Uterus (tissue), 4 donors: ENCODE measurements around the gene SLC39A11. TPM values are rescaled to one million over a fixed set of nuclear protein-coding genes. Genes with fewer than 3 reads are reported as not detected.

ENCODE experiments used
- DNase-seq, 2 donors: peaks; one replicate each; pipeline ENCODE4 v3.0.0-alpha.2; 2019 to 2020
- H3K27ac ChIP-seq, 2 donors: fragments of 200-600 bp; sonication (generic); 1 replicate in 1 of 2; 2 replicates in 1 of 2; pipeline ENCODE4 v1.5.1; 2016 to 2018
- H3K27me3 ChIP-seq, 2 donors: fragments of 200-600 bp; sonication (generic); one replicate each; pipeline ENCODE4 v1.5.1; 2018 to 2019; ENCODE audit warnings: control low read depth in 1 of 2
- H3K36me3 ChIP-seq, 2 donors: fragments of 200-600 bp; sonication (generic); one replicate each; pipeline ENCODE4 v1.5.1; 2019; ENCODE audit warnings: control low read depth in 1 of 2
- H3K4me1 ChIP-seq, 2 donors: fragments of 200-600 bp; sonication (generic); one replicate each; pipeline ENCODE4 v1.5.1; 2018 to 2019; ENCODE audit warnings: control low read depth in 1 of 2
- H3K4me3 ChIP-seq, 2 donors: fragments of 200-600 bp; sonication (generic); 1 replicate in 1 of 2; 2 replicates in 1 of 2; pipeline ENCODE4 v1.5.1; 2018 to 2019; ENCODE audit warnings: mild to moderate bottlenecking in 1 of 2
- H3K9me3 ChIP-seq, 2 donors: fragments of 200-600 bp; sonication (generic); one replicate each; pipeline ENCODE4 v1.5.1; 2019; ENCODE audit warnings: control low read depth in 1 of 2
- POLR2A ChIP-seq, 2 donors: fragments of 450-650 bp; IDR thresholded peaks; one replicate each; pipeline ENCODE4 v1.6.1; 2016; ENCODE audit warnings: antibody characterized with exemption in 2 of 2, mild to moderate bottlenecking in 1 of 2, moderate library complexity in 1 of 2
- intact Hi-C: fragments of 100-400 bp; cut with DNase I; formaldehyde crosslinking; loops from one replicate; pipeline ENCODE4 v1.15.1; 2023; ENCODE audit warnings: low total_unique reads
- total RNA-seq, 4 donors: library from RNA; depleted of rRNA in 3 of 4; stranded (reverse); fragments of >200 nt in 3 of 4; gene quantifications; one replicate each; pipeline versions ENCODE4 v1.1.0 to v1.2.4, GENCODE V29; 2014 to 2023
- TF ChIP-seq, protein P1 (sequence below), 4 experiments: fragments of 200-600 bp in 2 of 4; fragments of 450-650 bp in 2 of 4; sonication (generic) in 2 of 4; IDR thresholded peaks; one replicate each; pipeline ENCODE4 v1.5.1; 2016 to 2019; ENCODE audit warnings: antibody characterized with exemption in 4 of 4, mild to moderate bottlenecking in 2 of 4, moderate library complexity in 1 of 4
- donor health status: DM: yes; HTN: yes; CAD: no.

SLC39A11 gene
- total RNA-seq, 4 donors from 2014 or later: 5.4 to 56.2 (median 21.0) TPM

DNA sequence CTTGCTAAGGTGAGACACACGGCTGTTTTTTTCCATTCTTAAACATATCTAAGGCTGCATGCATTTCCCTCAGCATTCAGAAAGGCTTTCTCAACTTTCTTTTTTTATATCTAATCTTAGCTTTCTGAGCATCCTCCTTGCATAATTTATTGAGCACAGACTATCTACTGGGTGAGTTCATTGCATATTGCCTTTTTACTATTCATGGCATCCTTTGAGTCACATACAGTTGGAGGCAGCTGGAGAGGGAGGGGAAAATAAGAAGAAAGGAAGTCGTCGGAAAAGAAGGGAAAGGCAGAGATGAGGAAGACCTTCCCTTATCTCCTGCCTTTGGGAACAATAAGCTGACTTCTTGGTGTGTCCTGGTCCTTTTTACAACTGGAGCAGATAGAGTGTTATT, 468.3 kb downstream of the SLC39A11 start:
- H3K27me3 ChIP-seq: no peaks in the 10 kb centered on the region
- no peaks in the 10 kb centered on the region for H3K36me3 ChIP-seq
- H3K4me3 ChIP-seq: no peak overlapping the region
- H3K4me1 ChIP-seq: no peaks in the 10 kb centered on the region
- H3K27ac ChIP-seq: no peak overlapping the region
- H3K9me3 ChIP-seq: no peaks in the 10 kb centered on the region
- DNase-seq: no peak
- TF ChIP-seq, protein P1, sequence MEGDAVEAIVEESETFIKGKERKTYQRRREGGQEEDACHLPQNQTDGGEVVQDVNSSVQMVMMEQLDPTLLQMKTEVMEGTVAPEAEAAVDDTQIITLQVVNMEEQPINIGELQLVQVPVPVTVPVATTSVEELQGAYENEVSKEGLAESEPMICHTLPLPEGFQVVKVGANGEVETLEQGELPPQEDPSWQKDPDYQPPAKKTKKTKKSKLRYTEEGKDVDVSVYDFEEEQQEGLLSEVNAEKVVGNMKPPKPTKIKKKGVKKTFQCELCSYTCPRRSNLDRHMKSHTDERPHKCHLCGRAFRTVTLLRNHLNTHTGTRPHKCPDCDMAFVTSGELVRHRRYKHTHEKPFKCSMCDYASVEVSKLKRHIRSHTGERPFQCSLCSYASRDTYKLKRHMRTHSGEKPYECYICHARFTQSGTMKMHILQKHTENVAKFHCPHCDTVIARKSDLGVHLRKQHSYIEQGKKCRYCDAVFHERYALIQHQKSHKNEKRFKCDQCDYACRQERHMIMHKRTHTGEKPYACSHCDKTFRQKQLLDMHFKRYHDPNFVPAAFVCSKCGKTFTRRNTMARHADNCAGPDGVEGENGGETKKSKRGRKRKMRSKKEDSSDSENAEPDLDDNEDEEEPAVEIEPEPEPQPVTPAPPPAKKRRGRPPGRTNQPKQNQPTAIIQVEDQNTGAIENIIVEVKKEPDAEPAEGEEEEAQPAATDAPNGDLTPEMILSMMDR (IDR thresholded peaks at IDR 0.05): no peak
- TF ChIP-seq POLR2A (IDR thresholded peaks at IDR 0.05): no peak
- intact Hi-C loops: no loop called here

DNA sequence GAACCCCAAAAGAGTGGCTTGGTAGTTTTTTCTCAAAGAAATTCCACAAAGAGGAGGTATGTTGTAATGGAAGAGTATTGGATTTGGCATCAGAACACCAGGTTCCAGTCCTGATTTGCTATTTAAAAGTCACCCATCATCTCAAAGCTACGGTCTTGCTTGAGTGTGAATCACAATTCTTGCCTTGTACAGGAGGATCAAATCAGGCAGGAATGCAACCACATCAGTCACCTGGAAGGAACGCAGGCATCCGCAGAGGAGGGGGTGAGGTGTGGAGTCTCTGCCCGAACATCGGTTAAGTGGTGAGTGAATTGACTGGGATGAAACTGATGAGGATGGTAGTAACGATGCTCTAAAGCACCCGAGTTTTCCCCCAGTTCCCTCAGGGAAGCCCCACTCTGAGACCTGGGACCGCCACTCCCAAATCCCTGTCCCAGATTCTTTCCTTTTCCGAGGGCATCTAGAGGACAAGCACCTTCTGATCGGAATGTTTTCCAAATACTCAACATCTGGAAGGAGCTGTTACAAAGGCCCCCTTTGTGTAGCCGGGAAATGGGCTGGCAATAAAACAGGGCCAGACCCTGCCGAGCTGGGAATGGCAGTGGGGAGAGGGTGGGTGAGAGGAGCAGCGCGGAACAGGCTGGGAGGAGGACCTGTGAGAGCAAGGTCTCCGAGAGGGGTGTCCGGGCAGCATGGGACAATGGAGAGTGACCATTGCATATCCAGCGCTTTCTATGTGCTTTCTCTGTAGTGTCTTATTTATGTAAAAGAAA, 469.6 kb downstream of the SLC39A11 start:
- no peaks in the 10 kb centered on the region for H3K4me1 ChIP-seq
- H3K9me3 ChIP-seq: no peaks in the 10 kb centered on the region
- TF ChIP-seq POLR2A (IDR thresholded peaks at IDR 0.05): no peak
- TF ChIP-seq, protein P1 (IDR thresholded peaks at IDR 0.05): no peak
- intact Hi-C loops: no loop called here
- no peaks in the 10 kb centered on the region for H3K36me3 ChIP-seq
- no peak overlapping the region for H3K4me3 ChIP-seq
- H3K27me3 ChIP-seq: no peaks in the 10 kb centered on the region
- no peak for DNase-seq
- no peak overlapping the region for H3K27ac ChIP-seq

DNA sequence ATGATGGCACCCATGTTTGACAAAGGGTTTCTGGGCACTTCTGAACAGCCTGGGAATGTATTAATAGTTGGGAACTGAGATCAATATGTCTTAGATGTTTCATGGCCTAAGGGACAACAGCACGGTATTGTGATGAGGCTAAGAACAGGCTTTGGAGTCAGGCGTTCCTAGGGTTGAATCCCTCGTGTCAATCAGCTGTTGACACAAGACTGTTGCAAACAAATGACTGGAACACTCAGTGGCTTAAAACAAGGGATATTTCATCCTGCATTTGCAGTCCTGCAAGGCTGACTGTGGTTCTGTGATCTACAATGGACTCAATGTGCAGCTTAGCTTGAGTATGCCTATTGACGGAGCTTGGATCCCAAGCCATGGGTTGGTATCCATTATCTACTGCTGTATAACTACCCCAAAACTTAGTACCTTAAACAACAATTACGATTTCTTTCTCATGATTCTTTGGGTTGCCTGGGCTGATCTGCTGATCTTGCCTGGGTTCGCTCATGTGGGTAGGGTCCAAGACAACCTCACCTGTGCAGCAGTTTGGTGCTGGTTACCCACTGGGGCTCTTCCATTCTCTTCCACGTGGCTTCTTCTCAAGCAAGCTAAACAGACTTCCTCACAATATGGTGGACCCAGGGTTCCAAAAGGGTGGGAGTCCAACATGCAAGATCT, 472.4 kb downstream of the SLC39A11 start:
- intact Hi-C loops: no loop called here
- no peak for TF ChIP-seq POLR2A (IDR thresholded peaks at IDR 0.05)
- TF ChIP-seq, protein P1 (IDR thresholded peaks at IDR 0.05): no peak
- no peaks in the 10 kb centered on the region for H3K27me3 ChIP-seq
- no peak overlapping the region for H3K27ac ChIP-seq
- no peaks in the 10 kb centered on the region for H3K4me1 ChIP-seq
- H3K4me3 ChIP-seq: no peak overlapping the region
- no peaks in the 10 kb centered on the region for H3K9me3 ChIP-seq
- H3K36me3 ChIP-seq: no peaks in the 10 kb centered on the region
- no peak for DNase-seq

DNA sequence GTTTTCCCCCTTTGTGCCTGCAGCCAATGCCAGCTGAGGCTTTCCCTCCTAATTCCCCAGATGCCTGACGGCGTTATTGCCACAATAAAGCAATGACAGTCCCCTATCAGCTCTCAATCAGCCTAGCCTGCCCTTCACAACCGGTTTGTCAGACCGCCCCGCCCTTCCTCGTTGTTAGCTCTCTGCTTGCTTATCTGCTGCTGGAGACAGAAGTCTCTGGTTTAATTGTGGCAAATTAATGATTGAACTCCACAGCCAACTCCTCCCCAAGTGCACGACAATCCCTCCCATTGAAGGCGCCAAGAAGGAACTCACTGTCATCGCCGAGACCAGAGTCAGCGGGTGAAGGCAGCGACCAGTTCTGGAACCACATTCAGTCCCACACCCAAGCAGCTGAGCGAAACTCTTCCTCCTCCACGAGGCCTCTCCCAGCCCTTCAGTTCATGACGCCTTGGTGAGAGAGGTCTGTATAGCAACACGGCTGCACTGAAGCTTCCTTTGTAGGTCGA, 474.4 kb downstream of the SLC39A11 start:
- intact Hi-C loops: no loop called here
- TF ChIP-seq POLR2A (IDR thresholded peaks at IDR 0.05): no peak
- TF ChIP-seq, protein P1 (IDR thresholded peaks at IDR 0.05): no peak
- Histone ChIP-seq H3K27ac (no peak overlapping the region), H3K27me3 (no peaks in the 10 kb centered on the region), H3K36me3 (no peaks in the 10 kb centered on the region), H3K4me1 (no peaks in the 10 kb centered on the region), H3K4me3 (no peak overlapping the region), H3K9me3 (no peaks in the 10 kb centered on the region)
- DNase-seq: no peak

DNA sequence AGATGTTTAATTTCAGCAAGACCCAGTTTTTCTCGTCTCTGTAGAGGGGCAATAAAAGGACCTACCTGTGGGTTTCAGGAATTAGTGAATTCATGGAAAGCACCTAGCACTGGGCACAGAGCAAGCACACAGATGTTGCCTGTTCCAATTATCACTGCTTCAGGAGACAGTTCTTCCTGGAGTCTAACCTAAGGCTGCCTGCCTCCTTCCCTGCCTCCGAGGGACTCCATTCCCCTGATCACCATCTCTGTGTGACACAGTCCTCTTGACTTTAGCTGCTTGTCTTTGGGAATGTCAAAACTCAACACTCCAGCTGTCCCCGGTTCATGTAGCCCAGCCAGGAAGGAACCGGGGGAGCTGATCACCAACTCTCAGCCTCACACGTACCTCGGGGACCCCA, 474.9 kb downstream of the SLC39A11 start:
- H3K4me3 ChIP-seq: no peak overlapping the region
- TF ChIP-seq, protein P1 (IDR thresholded peaks at IDR 0.05): no peak
- no peak for TF ChIP-seq POLR2A (IDR thresholded peaks at IDR 0.05)
- H3K36me3 ChIP-seq: no peaks in the 10 kb centered on the region
- no peaks in the 10 kb centered on the region for H3K9me3 ChIP-seq
- H3K4me1 ChIP-seq: no peaks in the 10 kb centered on the region
- DNase-seq: no peak
- intact Hi-C loops: no loop called here
- H3K27me3 ChIP-seq: no peaks in the 10 kb centered on the region
- no peak overlapping the region for H3K27ac ChIP-seq
